ENCODE results near the gene CDC42EP5.

CDC42EP5 gene

GRCh38 chr19:54455786-54456422 is 17.2 kb downstream of the CDC42EP5 start:
- Histone ChIP-seq H3K27ac (no peak overlapping the region), H3K4me1 (ENCODE audit: control insufficient read depth in 1 of 2, insufficient read depth in 1 of 2, low read depth in 1 of 2, low read length in 1 of 2) (peaks cover 5 to 8% of the 10 kb centered on the region in 2 experiments), H3K36me3 (peaks cover 100% of the 10 kb centered on the region), H3K4me3 (ENCODE audit: low read depth in 1 of 2, low read length in 1 of 2) (no peak overlapping the region), H3K9me3 (no peaks in the 10 kb centered on the region), H3K27me3 (no peaks in the 10 kb centered on the region)
- TF ChIP-seq CTCF (IDR thresholded peaks at IDR 0.05) = no peak

GRCh38 chr19:54454781-54455675 is 18.1 kb downstream of the CDC42EP5 start:
- H3K27me3 ChIP-seq = no peaks in the 10 kb centered on the region
- no peaks in the 10 kb centered on the region for H3K9me3 ChIP-seq
- H3K4me3 ChIP-seq (ENCODE audit: low read depth in 1 of 2, low read length in 1 of 2) = no peak overlapping the region
- peaks cover 91% of the 10 kb centered on the region for H3K36me3 ChIP-seq
- peaks cover 13 to 17% of the 10 kb centered on the region in 2 experiments for H3K4me1 ChIP-seq (ENCODE audit: control insufficient read depth in 1 of 2, insufficient read depth in 1 of 2, low read depth in 1 of 2, low read length in 1 of 2)
- no peak for TF ChIP-seq CTCF (IDR thresholded peaks at IDR 0.05)
- H3K27ac ChIP-seq = no peak overlapping the region

- Histone ChIP-seq H3K9me3 (no peaks in the 10 kb centered on the region), H3K4me3 (ENCODE audit: low read depth in 1 of 2, low read length in 1 of 2) (no peak overlapping the region), H3K27ac (no peak overlapping the region), H3K27me3 (no peaks in the 10 kb centered on the region), H3K36me3 (peaks cover 82% of the 10 kb centered on the region), H3K4me1 (ENCODE audit: control insufficient read depth in 1 of 2, insufficient read depth in 1 of 2, low read depth in 1 of 2, low read length in 1 of 2) (peaks cover 18 to 23% of the 10 kb centered on the region in 2 experiments)
- no peak for TF ChIP-seq CTCF (IDR thresholded peaks at IDR 0.05)
Measured at GRCh38 chr19:54453921-54454780, 18.9 kb downstream of the CDC42EP5 start.

GRCh38 chr19:54452626-54453025 is 20.5 kb downstream of the CDC42EP5 start:
- no peak for TF ChIP-seq CTCF (IDR thresholded peaks at IDR 0.05)
- Histone ChIP-seq H3K27me3 (no peaks in the 10 kb centered on the region), H3K9me3 (no peaks in the 10 kb centered on the region), H3K4me1 (ENCODE audit: control insufficient read depth in 1 of 2, insufficient read depth in 1 of 2, low read depth in 1 of 2, low read length in 1 of 2) (peaks cover 26 to 31% of the 10 kb centered on the region in 2 experiments), H3K4me3 (ENCODE audit: low read depth in 1 of 2, low read length in 1 of 2) (no peak overlapping the region), H3K36me3 (peaks cover 67% of the 10 kb centered on the region), H3K27ac (no peak overlapping the region)

GRCh38 chr19:54451997-54452396 is 21.1 kb downstream of the CDC42EP5 start:
- Histone ChIP-seq H3K27ac (no peak overlapping the region), H3K36me3 (peaks cover 61% of the 10 kb centered on the region), H3K9me3 (no peaks in the 10 kb centered on the region), H3K27me3 (no peaks in the 10 kb centered on the region), H3K4me1 (ENCODE audit: control insufficient read depth in 1 of 2, insufficient read depth in 1 of 2, low read depth in 1 of 2, low read length in 1 of 2) (peaks cover 31 to 33% of the 10 kb centered on the region in 2 experiments), H3K4me3 (ENCODE audit: low read depth in 1 of 2, low read length in 1 of 2) (no peak overlapping the region)
- no peak for TF ChIP-seq CTCF (IDR thresholded peaks at IDR 0.05)

Measured in neutrophil (primary cell).